ENCODE measurements around the gene SIM2.

The SIM2 gene

DNA sequence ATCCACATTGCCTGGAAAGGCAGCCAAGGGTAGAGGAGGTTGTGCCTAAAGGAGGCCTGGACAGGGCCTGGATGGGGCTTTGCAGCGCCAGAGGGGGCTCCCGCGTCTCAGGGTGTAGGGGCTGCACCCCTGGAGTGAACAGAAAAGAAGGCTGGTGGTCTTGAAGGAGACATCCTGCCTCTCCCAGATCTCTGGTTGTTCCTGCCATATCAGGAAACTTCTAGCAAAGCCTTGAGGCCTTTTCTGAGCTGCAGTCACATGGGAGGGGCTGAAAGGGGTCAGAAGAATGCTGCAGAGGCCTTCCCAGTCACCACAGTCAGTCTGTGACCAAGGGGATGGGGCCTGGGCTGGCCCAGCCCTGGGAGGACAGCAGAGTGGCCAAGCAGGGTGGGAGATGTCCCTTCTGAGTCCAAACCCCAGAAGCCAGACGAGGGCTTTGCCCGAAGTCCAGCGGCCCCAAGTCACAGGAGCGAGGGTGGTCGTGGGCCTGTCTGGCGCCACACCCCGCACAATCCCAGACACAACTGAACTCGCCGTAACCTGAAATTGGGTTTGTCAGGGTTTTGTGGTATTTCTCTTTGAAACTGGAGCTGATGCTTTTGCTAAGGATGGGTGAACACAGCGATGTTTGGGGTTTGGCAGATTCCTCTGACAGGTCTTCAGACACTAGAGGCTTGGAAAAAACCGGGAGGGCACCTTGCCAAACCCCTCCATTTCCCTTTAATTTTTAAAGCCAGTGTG lies 29.6 kb downstream of the SIM2 start:
- H3K27ac ChIP-seq (ENCODE audit: low read depth, low read length) = no peak overlapping the region
- no peaks in the 10 kb centered on the region for H3K27me3 ChIP-seq (ENCODE audit: control insufficient read depth, low read length)

GRCh38 chr21:36729310-36729970 lies 30.5 kb downstream of the SIM2 start:
- Histone ChIP-seq H3K27ac (ENCODE audit: low read depth, low read length) (no peak overlapping the region), H3K36me3 (ENCODE audit: control insufficient read depth, low read length) (no peaks in the 10 kb centered on the region), H3K27me3 (ENCODE audit: control insufficient read depth, low read length) (no peaks in the 10 kb centered on the region), H3K9me3 (ENCODE audit: control insufficient read depth, insufficient read depth, low read length) (no peaks in the 10 kb centered on the region), H3K79me2 (ENCODE audit: control insufficient read depth, low read length) (no peaks in the 10 kb centered on the region), H3F3A (ENCODE audit: control insufficient read depth, insufficient read depth) (no peaks in the 10 kb centered on the region), H3K9me2 (replicated peaks; ENCODE audit: control insufficient read depth, low read length) (no peaks in the 10 kb centered on the region), H3K4me3 (ENCODE audit: low read length) (no peak overlapping the region), H3K4me2 (ENCODE audit: low read length) (no peak overlapping the region), H4K20me1 (ENCODE audit: control insufficient read depth, insufficient read depth, low read depth, low read length) (no peaks in the 10 kb centered on the region), H3K4me1 (ENCODE audit: control insufficient read depth, low read length) (no peaks in the 10 kb centered on the region)
- TF ChIP-seq CTCF (IDR thresholded peaks at IDR 0.05; ENCODE audit: low read depth, low read length, poor library complexity, severe bottlenecking) = no peak
- TF ChIP-seq EZH2phosphoT487 (IDR thresholded peaks at IDR 0.05; ENCODE audit: borderline replicate concordance, low read length) = no peak

More for the DNA sequence above, 29.6 kb downstream of the SIM2 start:
- Histone ChIP-seq H3K9me3 (ENCODE audit: control insufficient read depth, insufficient read depth, low read length) (no peaks in the 10 kb centered on the region), H3K79me2 (ENCODE audit: control insufficient read depth, low read length) (no peaks in the 10 kb centered on the region), H3K4me2 (ENCODE audit: low read length) (no peak overlapping the region), H3K36me3 (ENCODE audit: control insufficient read depth, low read length) (no peaks in the 10 kb centered on the region), H3F3A (ENCODE audit: control insufficient read depth, insufficient read depth) (no peaks in the 10 kb centered on the region), H3K4me1 (ENCODE audit: control insufficient read depth, low read length) (no peaks in the 10 kb centered on the region), H3K9me2 (replicated peaks; ENCODE audit: control insufficient read depth, low read length) (no peaks in the 10 kb centered on the region), H3K4me3 (ENCODE audit: low read length) (no peak overlapping the region), H4K20me1 (ENCODE audit: control insufficient read depth, insufficient read depth, low read depth, low read length) (no peaks in the 10 kb centered on the region)
- TF ChIP-seq EZH2phosphoT487 (IDR thresholded peaks at IDR 0.05; ENCODE audit: borderline replicate concordance, low read length) = no peak
- TF ChIP-seq CTCF (IDR thresholded peaks at IDR 0.05; ENCODE audit: low read depth, low read length, poor library complexity, severe bottlenecking) = no peak

- Histone ChIP-seq H3K9me3 (ENCODE audit: control insufficient read depth, insufficient read depth, low read length) (no peaks in the 10 kb centered on the region), H3K27ac (ENCODE audit: low read depth, low read length) (no peak overlapping the region), H3K79me2 (ENCODE audit: control insufficient read depth, low read length) (no peaks in the 10 kb centered on the region), H3F3A (ENCODE audit: control insufficient read depth, insufficient read depth) (no peaks in the 10 kb centered on the region), H3K36me3 (ENCODE audit: control insufficient read depth, low read length) (no peaks in the 10 kb centered on the region), H3K9me2 (replicated peaks; ENCODE audit: control insufficient read depth, low read length) (no peaks in the 10 kb centered on the region), H3K4me1 (ENCODE audit: control insufficient read depth, low read length) (no peaks in the 10 kb centered on the region), H4K20me1 (ENCODE audit: control insufficient read depth, insufficient read depth, low read depth, low read length) (no peaks in the 10 kb centered on the region), H3K27me3 (ENCODE audit: control insufficient read depth, low read length) (no peaks in the 10 kb centered on the region), H3K4me3 (ENCODE audit: low read length) (no peak overlapping the region), H3K4me2 (ENCODE audit: low read length) (no peak overlapping the region)
- TF ChIP-seq EZH2phosphoT487 (IDR thresholded peaks at IDR 0.05; ENCODE audit: borderline replicate concordance, low read length) = no peak
- no peak for TF ChIP-seq CTCF (IDR thresholded peaks at IDR 0.05; ENCODE audit: low read depth, low read length, poor library complexity, severe bottlenecking)
These were observed 31.7 kb downstream of the SIM2 start for GRCh38 chr21:36730291-36731281.

All from DOHH2 (cell line).